ENCODE measurements around the gene CIT.

The CIT gene

DNA sequence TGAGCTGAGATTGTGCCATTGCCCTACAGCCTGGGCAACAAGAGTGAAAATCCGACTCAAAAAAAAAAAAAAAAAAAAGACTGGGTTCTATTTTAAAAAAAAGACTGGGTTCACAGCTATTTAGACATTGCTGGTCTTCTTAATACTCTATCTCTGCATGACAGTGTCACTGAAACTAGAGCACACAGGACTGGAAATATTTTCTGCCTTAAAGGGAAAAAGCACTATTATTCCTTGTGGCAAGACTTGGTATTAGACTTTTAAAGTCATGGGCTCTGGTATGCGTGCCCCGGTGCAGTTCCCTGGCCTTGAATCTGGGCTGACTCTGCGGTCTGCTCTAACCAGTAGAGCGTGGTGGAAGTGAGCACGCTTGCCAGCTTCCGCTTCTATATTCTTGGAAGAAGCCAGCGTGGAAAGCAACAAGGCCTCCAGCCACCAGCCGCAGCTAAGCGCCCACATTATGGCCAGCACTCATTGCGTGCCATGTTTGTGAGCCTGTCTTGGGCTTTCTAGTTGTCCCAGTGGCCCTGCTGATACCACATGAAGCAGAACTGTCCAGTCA is 177.8 kb downstream of the CIT start:
- no peak for DNase-seq (ENCODE audit: low read depth, low spot score)

DNA sequence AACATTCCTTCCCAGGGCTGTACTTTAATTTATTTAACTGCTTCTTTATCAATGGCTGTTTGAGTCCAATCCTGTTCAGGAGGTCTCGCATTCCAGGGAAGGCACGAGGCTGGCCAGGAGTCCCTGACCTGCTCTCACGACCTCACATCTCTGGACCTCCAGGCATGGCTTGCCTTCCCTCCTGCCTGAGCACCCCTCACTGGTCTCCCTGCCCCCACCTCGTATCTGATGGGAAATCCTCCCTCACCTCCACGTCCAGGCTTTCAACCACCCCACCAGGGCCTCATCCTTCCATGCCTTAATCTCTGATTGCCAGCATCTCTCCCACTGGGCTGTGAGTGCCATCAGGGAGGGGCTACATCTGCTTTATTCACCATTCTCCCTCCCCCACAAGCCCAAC is 180.2 kb downstream of the CIT start:
- no peak for DNase-seq (ENCODE audit: low read depth, low spot score)

DNA sequence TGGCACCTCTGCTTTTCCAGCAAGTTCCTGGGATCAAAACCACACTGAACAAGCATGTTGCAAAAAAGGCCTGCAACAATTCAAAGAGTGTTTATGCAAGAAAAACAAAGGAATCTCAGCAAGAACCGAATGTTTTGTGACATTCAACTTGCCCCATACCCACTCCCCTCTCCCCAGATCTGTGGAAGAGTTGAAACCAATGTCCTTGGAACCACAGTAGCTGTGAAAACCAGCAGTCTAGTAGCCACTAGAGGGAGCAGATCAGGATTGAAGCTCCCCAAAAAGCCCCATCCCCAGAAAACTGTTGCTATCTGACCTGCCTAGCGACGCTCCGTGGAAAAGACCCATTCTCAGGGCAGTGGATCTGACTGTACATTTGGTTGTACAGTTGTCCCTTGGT is 182.1 kb downstream of the CIT start:
- DNase-seq (ENCODE audit: low read depth, low spot score): peak; percentile 17

DNA sequence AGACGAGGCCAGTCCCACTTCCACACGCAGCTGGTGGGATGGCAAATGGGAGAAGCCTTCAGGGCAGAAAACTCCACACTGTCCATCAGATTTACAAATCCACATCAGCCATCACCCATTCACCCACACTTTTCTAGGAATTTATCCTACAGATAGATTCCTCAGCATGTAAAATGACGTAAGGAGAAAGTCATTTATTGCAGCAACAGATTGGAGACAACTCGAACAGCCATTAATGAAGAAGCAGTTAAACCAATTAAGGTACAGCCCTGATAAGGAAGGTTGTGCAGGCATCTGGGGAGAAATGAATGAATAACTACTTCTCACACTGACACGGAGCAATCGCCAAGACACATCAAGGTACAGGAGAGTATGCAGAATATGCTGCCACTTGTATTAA is 183.0 kb downstream of the CIT start:
- no peak for DNase-seq (ENCODE audit: low read depth, low spot score)

DNA sequence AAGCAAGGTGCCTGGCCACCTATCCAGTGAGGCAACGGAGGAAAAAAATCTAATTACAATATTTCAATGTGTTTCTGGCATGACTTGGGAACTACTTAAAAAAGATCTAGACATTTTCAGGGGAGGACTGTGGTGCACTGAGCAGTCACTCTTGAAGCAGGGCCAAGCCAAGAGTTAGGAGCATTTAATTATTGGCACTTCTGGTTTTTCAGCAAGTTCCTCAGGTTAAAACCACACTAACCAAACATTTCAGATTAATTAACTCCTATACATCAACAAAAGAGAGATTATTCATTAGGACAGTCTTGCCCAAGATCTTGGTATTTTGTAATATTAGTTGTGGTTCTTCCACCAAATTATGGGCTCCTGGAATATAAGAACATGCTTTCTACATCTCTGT is 183.6 kb downstream of the CIT start:
- no peak for DNase-seq (ENCODE audit: low read depth, low spot score)

DNA sequence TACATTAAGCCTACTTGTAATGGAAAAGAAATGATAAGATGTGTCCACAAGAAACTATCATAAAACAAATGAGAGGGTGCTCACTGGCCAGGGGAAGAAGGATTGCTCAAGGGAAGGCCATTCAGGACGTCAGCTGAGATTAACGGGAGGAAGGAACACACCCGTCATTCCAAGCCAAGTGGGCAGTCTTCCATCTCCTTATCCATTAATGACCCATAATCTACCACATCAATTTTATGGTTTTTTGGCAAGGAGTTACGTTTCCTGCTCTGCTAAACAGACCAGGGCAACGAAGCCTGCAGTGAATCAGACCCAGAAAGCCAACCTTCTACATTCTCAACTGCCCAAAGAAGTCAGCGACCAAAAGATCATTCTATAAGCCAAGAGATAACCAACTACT is 184.1 kb downstream of the CIT start:
- DNase-seq (ENCODE audit: low read depth, low spot score): no peak

DNA sequence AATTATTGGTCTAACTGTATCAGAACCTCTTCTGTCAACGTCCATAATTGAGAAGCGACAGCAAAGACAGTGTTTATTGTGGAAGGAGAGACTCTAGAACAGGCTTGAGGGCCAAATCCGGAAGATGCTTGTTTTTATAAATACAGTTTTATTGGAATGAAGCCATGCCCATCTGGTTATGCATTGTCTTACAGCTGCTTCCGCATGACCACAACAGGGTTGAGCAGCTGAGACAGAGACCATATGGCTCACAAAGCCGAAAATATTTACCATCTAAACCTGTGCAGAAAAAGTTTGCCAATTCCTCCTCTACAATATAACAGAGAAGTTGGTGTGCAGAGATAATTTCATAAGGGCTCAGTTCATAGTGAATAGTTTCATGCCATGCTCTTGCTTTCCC is 184.7 kb downstream of the CIT start:
- DNase-seq (ENCODE audit: low read depth, low spot score): no peak

DNA sequence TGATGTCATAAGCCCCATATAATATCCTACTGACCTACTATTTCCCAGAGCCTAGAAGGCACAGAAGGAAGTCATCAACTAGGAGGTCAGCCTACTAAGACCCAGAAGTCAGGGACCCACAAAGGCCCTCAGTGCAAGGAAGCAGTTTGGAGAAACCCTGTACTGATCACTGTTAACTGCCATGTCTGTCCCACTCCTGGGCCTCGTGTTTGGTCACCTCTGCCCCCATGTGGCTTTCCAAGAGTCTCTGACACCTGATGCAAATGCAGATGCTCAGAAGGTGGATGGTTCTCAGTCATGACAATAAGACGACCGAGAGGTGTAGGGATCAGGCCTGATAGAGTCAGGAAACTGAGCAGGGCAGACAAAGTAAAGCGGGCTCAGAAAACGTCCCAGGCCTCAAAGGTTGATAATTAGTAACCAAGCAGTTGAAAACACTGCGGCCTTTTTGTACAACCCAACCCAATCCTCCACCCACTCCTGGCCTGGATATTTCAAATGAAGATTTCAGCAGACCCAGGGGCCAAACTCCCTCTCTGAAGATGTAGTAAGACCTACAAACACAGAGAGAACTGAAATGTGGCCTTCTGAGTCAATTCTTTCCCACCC is 185.8 kb downstream of the CIT start:
- no peak for DNase-seq (ENCODE audit: low read depth, low spot score)

DNA sequence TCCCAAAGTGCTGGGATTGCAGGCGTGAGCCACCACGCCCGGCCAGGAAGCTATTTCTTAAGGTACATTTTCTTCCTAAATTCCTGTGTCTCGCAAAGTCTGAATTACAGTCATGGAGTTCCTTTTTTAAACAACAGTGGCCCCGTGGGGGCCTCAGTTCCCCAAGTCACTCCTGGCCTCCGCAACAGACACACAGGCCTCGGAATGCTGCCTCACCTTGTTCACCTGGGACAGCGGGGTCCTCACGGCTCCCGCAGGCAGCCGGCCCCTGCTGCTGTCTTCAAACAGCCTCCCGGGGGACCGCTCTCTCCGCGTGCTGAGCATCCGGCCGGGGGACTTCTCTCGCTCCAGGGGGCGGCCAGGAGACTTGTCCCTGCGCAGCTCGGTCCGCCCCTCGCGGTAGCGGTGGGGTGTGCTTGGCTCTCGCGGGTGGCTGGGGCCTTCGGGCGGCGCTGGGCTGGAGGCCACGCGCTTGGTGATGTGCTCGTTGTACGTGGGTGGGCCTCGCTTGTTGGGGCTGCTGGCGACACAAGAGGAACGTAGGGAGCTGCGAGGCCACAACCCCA is 187.1 kb downstream of the CIT start:
- DNase-seq (ENCODE audit: low read depth, low spot score): no peak

DNA sequence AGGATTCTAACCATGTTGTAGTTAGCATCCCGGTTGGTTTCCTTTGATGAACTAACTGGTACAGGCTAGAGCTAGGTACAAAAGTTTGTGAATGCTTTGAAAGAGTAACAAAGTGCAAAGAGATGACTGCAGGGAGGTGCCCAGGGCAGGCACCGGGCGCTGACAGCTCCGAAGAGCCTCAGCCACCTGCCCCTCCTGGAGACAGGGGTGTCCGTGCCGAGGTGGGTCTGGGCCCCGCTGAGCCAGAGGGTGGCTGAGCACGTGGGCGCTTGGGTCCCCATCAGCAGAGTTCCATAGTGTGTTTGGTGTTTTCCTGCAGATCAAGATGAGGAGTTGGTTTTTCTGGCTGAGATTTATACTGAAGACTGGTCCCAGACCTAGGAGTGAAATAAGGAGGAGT is 189.2 kb downstream of the CIT start:
- no peak for DNase-seq (ENCODE audit: low read depth, low spot score)

DNA sequence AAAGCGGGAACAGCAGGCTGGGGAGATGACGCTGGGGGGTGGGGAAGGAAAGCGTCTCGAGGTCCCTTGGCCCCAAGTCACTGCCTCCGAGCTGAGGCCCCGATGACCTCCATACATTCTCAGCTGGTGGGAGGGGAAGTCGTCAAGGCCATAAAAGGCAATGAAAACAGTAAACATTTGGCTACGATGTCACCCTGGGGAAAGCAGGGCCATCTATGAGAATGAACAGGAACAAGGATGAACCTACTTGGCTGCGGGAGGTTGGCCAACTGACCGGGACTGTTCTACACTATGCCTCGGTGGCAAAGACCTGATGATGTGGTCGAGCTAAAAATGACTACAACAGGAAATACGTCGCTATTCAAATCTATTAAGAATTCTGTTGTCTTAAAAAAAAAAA is 189.7 kb downstream of the CIT start:
- DNase-seq (ENCODE audit: low read depth, low spot score): no peak

DNA sequence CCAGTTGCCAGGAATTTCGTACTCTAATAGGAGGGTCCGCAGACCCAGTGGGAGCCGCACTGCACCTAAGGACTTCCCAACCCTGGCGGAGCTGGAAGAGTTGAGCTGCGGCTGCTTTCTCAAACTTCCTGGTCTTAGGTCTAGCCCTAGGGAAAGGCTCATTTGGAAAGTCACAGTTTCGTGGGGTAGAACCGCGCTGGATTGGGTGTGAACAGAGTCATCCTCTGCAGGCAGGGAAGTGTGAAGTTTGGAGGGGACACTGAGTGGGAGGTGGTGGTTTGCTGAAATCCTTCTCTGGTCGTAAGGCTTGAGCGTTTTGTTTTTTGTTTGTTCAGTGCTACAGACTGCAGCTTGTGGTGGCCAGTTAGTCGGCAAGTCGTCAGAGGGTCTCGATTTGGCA is 190.3 kb downstream of the CIT start:
- DNase-seq (ENCODE audit: low read depth, low spot score): no peak

DNA sequence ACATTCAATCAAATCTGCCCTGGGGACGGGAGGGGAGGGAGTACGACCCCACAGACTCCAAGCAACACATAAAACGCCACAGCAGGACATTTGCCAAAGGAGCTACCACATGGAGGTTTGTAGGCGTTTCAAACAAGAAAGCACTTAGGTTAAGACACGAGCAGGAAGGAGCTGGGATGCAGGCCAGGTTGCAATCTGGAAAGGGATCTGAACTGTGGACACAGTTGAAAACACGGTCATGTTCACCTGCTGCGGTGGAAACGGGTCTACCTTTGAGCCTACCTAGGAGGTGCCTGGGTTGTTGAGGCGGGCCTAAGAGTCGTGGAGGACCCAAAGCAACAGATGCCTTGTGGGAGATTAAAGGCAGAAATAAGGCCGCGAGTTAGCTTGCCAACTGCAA is 190.8 kb downstream of the CIT start:
- DNase-seq (ENCODE audit: low read depth, low spot score): no peak

DNA sequence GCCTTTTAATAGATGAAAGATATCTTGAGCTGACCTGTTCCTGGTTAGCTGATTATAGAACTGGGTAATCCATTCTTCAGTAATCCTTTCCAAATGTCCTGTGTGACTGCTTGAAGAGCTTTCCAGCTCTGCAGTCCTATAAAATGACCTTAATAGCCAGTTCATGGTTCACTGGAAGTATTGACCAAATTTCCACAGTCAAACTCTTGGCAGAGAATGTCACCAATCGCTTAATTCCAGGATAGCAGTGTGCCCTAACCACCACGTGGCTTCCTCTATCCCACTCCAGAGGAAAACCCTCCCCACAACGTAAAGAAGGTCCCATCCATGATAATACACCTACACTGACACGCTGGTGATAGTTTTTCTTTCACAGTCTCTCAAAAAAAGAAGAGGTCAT is 191.7 kb downstream of the CIT start:
- no peak for DNase-seq (ENCODE audit: low read depth, low spot score)

DNA sequence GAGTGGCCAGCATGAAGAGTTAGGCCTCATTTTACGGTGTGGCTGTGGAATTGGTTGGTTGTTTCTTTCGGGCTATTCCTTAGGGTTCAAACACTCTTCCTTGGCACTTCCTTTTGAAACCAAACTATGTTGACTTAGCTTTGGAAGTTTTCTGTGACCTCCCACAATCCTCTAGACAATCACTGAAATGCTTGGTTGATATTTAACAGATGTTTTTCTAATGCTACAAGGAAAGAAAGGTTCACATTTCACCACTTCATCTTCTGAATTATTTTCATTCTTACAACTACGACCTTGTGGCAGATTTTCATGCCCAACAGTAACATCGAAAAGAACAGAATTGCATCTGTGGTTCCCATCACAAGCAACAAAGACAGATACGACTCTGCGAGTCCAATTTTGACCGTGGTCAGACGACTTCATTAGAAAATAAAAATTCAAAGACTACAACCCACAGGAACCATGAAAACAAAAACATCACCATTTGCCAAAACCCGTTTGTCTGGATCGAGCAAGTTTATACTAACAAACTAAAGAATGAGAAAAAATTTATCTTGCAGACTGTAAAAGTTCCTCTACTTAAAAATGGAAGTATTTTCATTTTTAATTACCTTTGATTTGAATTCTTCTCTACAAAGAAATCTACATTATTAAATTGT is 192.3 kb downstream of the CIT start:
- no peak for DNase-seq (ENCODE audit: low read depth, low spot score)

DNA sequence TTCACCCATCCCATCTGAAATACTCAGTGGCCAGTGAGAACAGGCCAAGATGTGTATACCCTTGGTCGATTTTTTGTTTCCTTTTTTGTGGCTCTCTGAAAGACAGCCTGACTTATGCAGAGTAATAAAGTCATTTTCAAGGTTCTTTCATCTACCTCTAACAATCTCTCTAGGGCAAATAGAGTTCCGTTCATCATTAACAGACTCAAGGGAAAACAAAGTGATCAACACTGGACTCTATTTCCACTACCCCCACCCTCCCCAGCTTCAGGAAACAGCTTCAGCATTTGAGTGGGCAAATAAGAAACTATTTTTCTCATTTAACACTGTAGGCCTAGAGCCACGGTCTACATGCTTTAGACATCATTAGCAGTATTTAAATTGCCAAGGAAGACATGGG is 193.3 kb downstream of the CIT start:
- no peak for DNase-seq (ENCODE audit: low read depth, low spot score)

DNA sequence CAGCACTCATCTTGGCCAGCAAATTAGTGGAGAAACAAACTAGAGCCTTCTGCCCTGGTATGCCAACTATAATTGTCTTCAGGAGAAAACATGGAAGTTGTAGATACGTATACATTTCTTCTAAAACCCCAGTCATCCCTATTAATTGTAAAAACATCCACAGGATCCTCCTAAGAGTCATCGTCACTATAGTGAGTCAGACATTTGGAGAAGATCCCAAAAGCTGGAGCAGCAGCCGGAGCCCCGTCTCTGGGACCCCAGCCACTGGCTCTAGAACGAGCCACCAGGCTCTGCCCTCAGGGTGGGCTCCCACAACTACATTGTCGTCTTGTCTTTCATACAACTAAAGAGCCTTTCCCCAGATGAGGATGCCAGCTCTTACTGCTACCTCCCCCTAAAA is 193.7 kb downstream of the CIT start:
- DNase-seq (ENCODE audit: low read depth, low spot score): no peak

DNA sequence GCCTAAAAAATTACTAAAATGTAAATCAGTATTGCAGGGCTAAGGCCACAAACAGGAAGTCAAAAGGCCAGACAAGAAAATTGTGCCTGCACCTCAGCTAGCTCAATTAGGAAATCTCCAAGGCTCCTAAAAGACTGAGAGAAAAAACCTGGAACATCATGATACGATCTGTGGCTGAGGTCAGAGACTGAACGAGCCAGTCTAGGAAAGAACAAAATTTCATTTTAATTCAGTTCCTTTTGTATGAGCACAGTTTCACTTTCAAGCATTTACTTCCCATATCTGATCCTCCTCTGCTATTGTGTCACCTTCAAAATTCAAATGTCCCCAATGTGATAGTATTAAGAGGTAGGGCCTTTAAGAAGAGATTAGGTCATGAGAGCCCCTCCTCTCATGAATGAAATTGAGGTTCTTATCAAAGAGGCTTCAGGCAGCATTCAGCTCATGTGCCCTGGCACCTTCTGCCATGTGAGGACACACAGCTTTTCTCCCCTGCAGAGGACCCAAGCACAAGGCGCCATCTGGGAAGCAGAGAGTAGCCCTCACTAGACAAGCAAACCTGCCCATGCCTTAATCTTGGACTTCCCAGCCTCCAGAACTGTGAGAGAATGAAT is 194.4 kb downstream of the CIT start:
- no peak for DNase-seq (ENCODE audit: low read depth, low spot score)

DNA sequence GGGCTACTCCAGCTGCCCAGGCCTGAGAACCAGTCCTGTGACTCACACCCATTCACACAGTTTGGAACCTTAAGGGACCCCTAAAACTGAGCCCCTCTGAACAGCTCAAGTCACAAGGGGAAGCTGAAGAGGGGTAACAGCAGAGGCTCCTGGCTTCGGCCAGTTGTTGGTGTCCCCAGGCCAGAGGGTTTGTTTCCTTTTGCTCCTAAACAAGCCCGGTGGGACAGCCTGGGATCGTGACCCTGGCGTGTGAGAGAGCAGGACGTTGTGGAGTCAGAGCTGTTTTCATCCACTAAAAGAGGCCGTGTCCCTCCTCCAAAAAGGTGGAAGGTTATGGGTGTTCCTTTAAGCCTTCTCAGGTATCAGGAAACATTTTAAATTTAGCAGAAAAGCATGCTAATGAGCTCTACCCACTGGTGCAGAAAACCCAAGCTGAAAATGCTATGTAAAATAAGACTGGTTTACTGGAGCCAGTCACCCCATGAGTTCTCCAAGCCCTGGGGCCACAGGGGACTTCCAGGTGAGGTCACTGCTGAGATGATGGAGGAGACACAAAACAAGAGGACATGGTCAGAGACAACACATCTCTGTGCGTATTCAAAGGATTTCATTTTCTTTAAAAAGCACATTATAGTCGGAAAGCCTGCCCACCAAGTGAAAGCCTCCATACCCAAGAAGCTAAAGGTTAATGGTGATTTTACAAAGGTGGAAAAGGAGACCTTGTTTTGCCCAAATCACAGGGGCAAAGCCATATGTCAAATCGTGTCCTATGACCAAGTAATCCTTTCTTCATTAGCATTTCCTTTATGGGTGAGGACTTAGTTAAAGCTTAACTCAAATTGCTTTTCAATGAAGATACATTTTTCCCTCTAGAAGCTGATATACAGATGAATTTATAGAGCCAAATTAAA is 195.1 kb downstream of the CIT start:
- no peak for DNase-seq (ENCODE audit: low read depth, low spot score)

DNA sequence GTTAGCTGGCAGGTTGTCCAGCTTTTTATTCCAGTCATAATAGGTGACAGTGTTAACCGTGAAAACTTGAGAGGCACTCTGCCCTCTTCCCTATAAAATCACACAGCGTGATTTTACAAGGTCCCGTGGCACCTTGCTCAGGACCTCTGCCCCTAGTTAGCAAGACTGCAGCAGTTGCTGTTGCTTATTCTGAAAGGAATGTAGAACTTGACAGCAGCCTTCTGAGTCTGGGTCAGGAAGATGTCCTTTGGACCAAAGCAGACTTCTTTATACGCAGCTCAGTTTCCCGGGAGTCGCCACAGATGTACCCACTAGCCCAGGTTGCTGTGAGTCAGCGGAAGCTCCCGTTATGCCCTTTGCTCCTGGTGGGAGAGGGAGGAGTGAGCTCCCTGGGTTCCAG is 196.0 kb downstream of the CIT start:
- no peak for DNase-seq (ENCODE audit: low read depth, low spot score)

DNA sequence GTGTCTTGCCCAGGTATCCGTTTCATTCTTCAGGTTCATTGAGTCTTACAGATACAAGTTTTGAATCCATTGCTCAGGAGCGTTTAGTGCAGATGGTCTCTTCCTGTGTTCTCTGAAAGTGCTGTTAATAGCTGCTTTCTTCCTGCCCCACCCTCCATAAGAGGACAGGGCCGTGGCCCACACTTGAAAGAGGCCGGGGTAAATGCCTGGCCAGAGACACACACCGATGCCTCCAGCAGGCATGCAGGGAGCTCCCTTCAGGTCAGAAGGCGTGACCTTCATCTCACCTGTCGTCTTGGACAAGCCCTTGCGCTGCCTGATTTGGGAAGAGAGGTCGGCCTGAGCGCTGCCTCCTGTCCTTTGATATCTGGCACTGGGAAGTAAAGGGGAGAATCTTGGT is 197.6 kb downstream of the CIT start:
- DNase-seq (ENCODE audit: low read depth, low spot score): no peak

DNA sequence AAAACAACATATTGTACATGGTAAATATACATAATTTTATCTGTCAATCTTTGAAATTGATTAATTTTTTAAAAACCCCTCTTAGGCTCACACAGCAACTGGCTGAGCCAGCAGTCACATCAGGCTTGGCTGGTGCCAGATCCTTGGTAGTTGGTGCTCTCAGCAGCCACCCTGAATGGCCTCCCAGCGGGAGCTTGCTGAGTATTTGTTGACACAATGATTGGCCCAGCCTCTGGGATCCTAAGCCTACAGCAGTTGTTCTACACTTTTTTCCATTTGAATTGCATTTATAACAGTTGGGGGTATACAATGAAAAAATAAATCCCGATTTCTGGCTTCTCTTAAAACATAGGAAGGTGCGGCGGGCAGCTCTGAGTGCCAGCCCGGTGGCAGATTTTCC is 198.0 kb downstream of the CIT start:
- DNase-seq (ENCODE audit: low read depth, low spot score): no peak
